ENCODE data around the gene SDK1. TPM values are rescaled to one million over a fixed set of nuclear protein-coding genes. Genes with fewer than 3 reads are reported as not detected.

Gene SDK1
- total RNA-seq, 4 donors from 2014 or later: 7.5 to 35.0 (median 10.2) TPM

DNA sequence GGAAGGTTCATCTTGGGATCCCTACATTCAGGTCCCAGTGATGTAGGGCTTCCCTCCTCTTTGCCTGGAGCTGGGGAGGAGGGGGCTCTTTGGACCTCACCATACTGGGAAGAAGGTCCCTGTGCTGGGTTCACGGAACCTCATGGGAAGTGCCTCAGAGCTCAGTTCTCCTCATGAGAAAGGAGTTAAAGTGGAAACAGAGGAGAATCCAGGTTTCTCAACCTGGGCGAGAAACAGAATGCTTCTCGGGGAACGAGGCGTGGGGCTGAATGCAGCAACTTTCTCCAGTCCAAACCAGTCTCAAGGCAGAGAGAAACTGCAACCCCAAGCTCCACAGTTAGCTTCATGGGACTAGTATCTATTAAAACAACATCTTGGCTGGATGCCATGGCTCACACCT, 998.4 kb downstream of the SDK1 start:
- TF ChIP-seq, protein P1, sequence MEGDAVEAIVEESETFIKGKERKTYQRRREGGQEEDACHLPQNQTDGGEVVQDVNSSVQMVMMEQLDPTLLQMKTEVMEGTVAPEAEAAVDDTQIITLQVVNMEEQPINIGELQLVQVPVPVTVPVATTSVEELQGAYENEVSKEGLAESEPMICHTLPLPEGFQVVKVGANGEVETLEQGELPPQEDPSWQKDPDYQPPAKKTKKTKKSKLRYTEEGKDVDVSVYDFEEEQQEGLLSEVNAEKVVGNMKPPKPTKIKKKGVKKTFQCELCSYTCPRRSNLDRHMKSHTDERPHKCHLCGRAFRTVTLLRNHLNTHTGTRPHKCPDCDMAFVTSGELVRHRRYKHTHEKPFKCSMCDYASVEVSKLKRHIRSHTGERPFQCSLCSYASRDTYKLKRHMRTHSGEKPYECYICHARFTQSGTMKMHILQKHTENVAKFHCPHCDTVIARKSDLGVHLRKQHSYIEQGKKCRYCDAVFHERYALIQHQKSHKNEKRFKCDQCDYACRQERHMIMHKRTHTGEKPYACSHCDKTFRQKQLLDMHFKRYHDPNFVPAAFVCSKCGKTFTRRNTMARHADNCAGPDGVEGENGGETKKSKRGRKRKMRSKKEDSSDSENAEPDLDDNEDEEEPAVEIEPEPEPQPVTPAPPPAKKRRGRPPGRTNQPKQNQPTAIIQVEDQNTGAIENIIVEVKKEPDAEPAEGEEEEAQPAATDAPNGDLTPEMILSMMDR (IDR thresholded peaks at IDR 0.05; ENCODE audit: low read depth): no peak

DNA sequence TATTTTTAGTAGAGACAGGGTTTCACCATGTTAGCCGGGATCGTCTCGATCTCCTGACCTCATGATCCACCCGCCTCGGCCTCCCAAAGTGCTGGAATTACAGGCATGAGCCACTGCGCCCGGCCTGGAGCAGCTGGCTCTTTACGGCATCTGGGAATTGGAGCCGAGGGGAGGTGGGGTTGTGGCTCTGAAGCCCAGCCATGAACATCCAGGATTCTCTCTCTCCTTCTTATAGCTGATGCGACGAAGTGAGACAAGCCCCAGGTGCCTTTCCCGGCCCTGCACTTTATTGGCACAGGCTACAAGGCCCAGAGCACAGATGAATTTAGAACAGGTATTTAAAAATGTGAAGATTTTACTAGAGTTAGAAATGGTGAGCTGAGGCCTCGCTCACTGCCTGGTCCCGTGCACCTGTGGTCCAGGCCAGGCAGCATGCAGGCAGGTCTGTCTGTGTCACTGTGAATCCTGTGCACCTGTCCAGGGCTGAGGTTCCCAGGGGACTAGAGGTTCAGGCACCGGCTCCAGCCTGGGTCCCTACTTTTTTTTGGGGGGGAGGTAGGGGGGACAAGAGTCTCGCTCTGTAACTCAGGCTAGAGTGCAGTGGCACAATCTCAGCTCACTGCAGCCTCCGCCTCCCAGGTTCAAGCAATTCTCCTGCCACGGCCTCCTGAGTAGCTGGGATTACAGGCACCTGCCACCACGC, 1001.3 kb downstream of the SDK1 start:
- TF ChIP-seq, protein P1 (IDR thresholded peaks at IDR 0.05; ENCODE audit: low read depth): no peak

DNA sequence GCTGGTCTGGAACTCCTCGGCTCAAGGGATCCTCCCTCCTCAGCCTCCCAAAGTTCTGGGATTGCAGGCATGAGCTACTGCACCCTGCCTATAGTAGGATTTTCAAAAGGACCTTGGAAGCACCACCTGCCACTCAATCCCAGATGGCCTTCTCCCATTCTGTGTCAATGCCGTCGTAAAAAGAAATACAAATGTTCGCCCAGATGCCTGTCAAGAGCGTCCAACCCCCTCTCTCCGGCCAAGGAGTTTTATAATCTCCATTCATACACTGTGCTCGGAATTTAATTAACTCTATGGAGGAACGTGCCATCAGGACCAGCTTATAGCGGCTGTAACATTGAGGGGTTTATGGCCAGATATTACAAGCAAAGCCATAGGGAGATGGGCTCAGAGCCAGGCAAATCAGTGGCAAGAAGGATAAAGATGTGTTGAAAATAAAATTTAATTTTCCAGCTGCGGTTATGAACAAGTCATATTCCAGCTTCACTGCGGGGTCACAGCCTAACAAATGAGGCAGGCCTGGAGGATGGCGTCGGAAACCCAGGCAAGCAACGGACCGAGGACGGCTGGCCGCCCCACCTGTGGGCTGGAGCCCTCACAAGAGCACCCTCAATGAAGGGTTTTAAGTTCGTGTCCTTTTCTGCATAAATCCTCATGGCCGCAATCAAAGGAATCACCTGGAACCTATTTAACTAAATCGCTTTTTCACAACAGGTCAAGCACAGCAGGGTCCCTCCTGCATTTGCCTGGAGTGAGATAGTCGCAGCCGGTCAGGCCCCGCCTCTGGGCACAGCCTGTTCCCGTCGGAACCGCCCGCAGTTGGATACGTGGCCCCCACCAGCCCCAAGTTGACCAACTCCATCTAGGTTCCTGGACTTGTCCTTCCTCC, 1006.5 kb downstream of the SDK1 start:
- TF ChIP-seq, protein P1 (IDR thresholded peaks at IDR 0.05; ENCODE audit: low read depth): no peak

DNA sequence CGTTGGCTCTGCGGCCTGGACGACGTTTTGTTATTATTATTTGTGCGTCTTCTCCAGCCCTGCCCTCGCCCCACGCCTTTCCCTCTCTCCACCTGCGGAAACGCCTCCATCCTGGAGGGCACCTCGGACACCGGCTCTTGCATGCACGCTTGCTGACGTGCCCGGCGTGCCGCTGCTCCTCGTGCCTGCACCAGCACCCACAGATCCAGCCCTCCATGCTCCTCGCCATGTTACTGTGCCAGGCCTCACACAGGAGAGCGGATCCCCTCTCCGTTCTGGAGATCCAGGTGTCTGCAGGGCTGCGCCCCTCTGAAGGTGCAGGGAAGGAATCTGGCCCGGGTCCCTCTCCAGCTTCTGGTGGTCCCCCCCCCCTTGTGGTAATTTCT, 1007.1 kb downstream of the SDK1 start:
- TF ChIP-seq, protein P1 (IDR thresholded peaks at IDR 0.05; ENCODE audit: low read depth): no peak
